DND-41 (cell line): ENCODE results near the gene RCAN1.

Experiments used
- ATAC-seq: fragments of 200-7000 bp; cut with Tn5 transposase; 3 replicates; pipeline ENCODE4 v1.9.1; 2021; ENCODE audit warnings: low read depth; ENCODE audit not compliant: insufficient read depth
- DNase-seq: peaks from one replicate; pipeline ENCODE4 v3.0.0-alpha.2; 2020
- H2AFZ ChIP-seq: 2 replicates; pipeline ENCODE4 v1.6.0; 2012; ENCODE audit warnings: low read depth, low read length
- H3K27ac ChIP-seq: 2 replicates; pipeline ENCODE4 v1.5.1; 2012; ENCODE audit warnings: low read length, inconsistent platforms
- H3K27me3 ChIP-seq: fragments of 200-600 bp; sonication (generic); 2 replicates; pipeline ENCODE4 v1.6.0; 2012; ENCODE audit warnings: low read length, mild to moderate bottlenecking, inconsistent platforms; ENCODE audit not compliant: insufficient read depth, poor library complexity
- H3K36me3 ChIP-seq: 2 replicates; pipeline ENCODE4 v1.5.1; 2012; ENCODE audit warnings: low read length, inconsistent platforms; ENCODE audit not compliant: insufficient read depth
- H3K4me1 ChIP-seq: 2 replicates; pipeline ENCODE4 v1.5.1; 2012; ENCODE audit warnings: mild to moderate bottlenecking, low read length; ENCODE audit not compliant: insufficient read depth
- H3K4me2 ChIP-seq: 2 replicates; pipeline ENCODE4 v1.6.0; 2012; ENCODE audit warnings: mild to moderate bottlenecking, moderate library complexity, low read length, inconsistent platforms; ENCODE audit not compliant: insufficient read depth
- H3K4me3 ChIP-seq, 2 experiments: fragments of 200-600 bp in 1 of 2; shearing (Covaris generic) in 1 of 2; 2 replicates each; pipeline ENCODE4 v1.5.1; 2012 to 2016; ENCODE audit warnings: inconsistent platforms in 2 of 2, low read length in 2 of 2, mild to moderate bottlenecking in 2 of 2, low read depth in 1 of 2, moderate library complexity in 1 of 2
- H3K79me2 ChIP-seq: 2 replicates; pipeline ENCODE4 v1.6.0; 2012; ENCODE audit warnings: low read length, inconsistent platforms; ENCODE audit not compliant: insufficient read depth
- H3K9ac ChIP-seq: 2 replicates; pipeline ENCODE4 v1.6.0; 2012; ENCODE audit warnings: low read depth, mild to moderate bottlenecking, inconsistent platforms, low read length, moderate library complexity
- H3K9me3 ChIP-seq: 2 replicates; pipeline ENCODE4 v1.5.1; 2012; ENCODE audit warnings: low read length, moderate library complexity, mild to moderate bottlenecking, inconsistent platforms; ENCODE audit not compliant: insufficient read depth, severe bottlenecking
- H4K20me1 ChIP-seq: 2 replicates; pipeline ENCODE4 v1.6.0; 2012; ENCODE audit warnings: low read length; ENCODE audit not compliant: insufficient read depth
- CTCF ChIP-seq: IDR thresholded peaks from 2 replicates; pipeline ENCODE4 v1.5.1; 2012; ENCODE audit warnings: borderline replicate concordance, low read length, moderate library complexity, mild to moderate bottlenecking; ENCODE audit not compliant: poor library complexity, severe bottlenecking; ENCODE audit errors: extremely low read depth
- EZH2 ChIP-seq: IDR thresholded peaks from 3 replicates; pipeline ENCODE4 v1.6.1; 2012; ENCODE audit warnings: borderline replicate concordance, low read depth, mild to moderate bottlenecking, moderate library complexity, low read length, inconsistent platforms; ENCODE audit not compliant: severe bottlenecking

Gene RCAN1

GRCh38 chr21:34531399-34531798 is 83.5 kb downstream of the RCAN1 start:
- H3K9ac ChIP-seq: no peak overlapping the region
- no peak for DNase-seq
- no peak overlapping the region for H3K4me2 ChIP-seq
- no peak overlapping the region for H2AFZ ChIP-seq
- no peak overlapping the region for H3K27ac ChIP-seq
- peaks cover 4% of the 10 kb centered on the region; the same call in 1 of the 2 replicates for H4K20me1 ChIP-seq
- no peak for ATAC-seq
- H3K9me3 ChIP-seq: peaks cover 2% of the 10 kb centered on the region
- H3K36me3 ChIP-seq: no peaks in the 10 kb centered on the region
- peaks cover 7% of the 10 kb centered on the region for H3K4me1 ChIP-seq
- H3K4me3 ChIP-seq: no peak overlapping the region
- H3K79me2 ChIP-seq: peaks cover 4% of the 10 kb centered on the region; the same call in 1 of the 2 replicates
- H3K27me3 ChIP-seq: no peaks in the 10 kb centered on the region
- TF ChIP-seq EZH2: no peak
- TF ChIP-seq CTCF: no peak

- no peaks in the 10 kb centered on the region for H3K36me3 ChIP-seq
- no peak overlapping the region for H2AFZ ChIP-seq
- no peaks in the 10 kb centered on the region for H3K27me3 ChIP-seq
- peaks cover 4% of the 10 kb centered on the region; the same call in 1 of the 2 replicates for H3K79me2 ChIP-seq
- no peak for ATAC-seq
- H4K20me1 ChIP-seq: peaks cover 4% of the 10 kb centered on the region; the same call in 1 of the 2 replicates
- no peak overlapping the region for H3K4me2 ChIP-seq
- no peak overlapping the region for H3K9ac ChIP-seq
- DNase-seq: no peak
- H3K27ac ChIP-seq: no peak overlapping the region
- peaks cover 2% of the 10 kb centered on the region for H3K9me3 ChIP-seq
- H3K4me1 ChIP-seq: peaks cover 10% of the 10 kb centered on the region
- H3K4me3 ChIP-seq: no peak overlapping the region
- no peak for TF ChIP-seq EZH2
- no peak for TF ChIP-seq CTCF
Measured at GRCh38 chr21:34530261-34530660, 84.7 kb downstream of the RCAN1 start.

GRCh38 chr21:34528131-34528561 is 86.8 kb downstream of the RCAN1 start:
- Histone ChIP-seq H3K9ac (no peak overlapping the region), H3K27me3 (no peaks in the 10 kb centered on the region), H3K9me3 (peaks cover 2% of the 10 kb centered on the region), H3K4me2 (no peak overlapping the region), H3K4me3 (no peak overlapping the region), H2AFZ (no peak overlapping the region), H4K20me1 (no peaks in the 10 kb centered on the region), H3K27ac (no peak overlapping the region), H3K36me3 (peaks cover 3% of the 10 kb centered on the region; the same call in 1 of the 2 replicates), H3K4me1 (peaks cover 10% of the 10 kb centered on the region), H3K79me2 (no peaks in the 10 kb centered on the region)
- DNase-seq: no peak
- ATAC-seq: no peak
- TF ChIP-seq EZH2: no peak
- no peak for TF ChIP-seq CTCF
